Heart left ventricle (tissue), 13 donors: ENCODE results near the gene DDR2.

ENCODE experiments used
- CTCF ChIP-seq, 12 donors: fragments of 200-600 bp; sonication (generic) in 4 of 12; IDR thresholded peaks; one replicate each; pipeline versions ENCODE4 v1.5.0 to v1.8.0; 2018 to 2022; ENCODE audit warnings: antibody characterized with exemption in 12 of 12, mild to moderate bottlenecking in 5 of 12
- POLR2A ChIP-seq, 2 donors: fragments of 450-650 bp; IDR thresholded peaks; one replicate each; pipeline ENCODE4 v1.6.1; 2017; ENCODE audit warnings: antibody characterized with exemption in 2 of 2, mild to moderate bottlenecking in 2 of 2, moderate library complexity in 2 of 2
- donor health status: ischemic (EF 13 %, LVEDD 7.1; RV severe dilation, severe dysfunction).
- donor health status: DM: no; HTN: yes; CAD: no.
- donor health status: DM: no; HTN: no; CAD: no.
- donor health status: ischemic (EF 25% LVEDD 6.9; RV normal size, moderate dysfunction).
- donor health status: ischemic (EF 25% LVEDD 5.7; RV mildly dilated, moderate dysfunction).
- donor health status: ischemic (EF 35%, LVEDD 5.7; RV mildly dilated, moderate dysfunction).
- donor health status: nonischemic (EF 11% LVEDD 7.7; RV severe dilation, severe dysfunction).
- donor health status: DM: yes; HTN: yes; CAD: no.
- donor health status: PGD.
- donor health status: ischemic (EF 29% LVEDD 5.4; RV normal size, mild dysfunction).
- donor health status: nonischemic (EF 23%, LVEDD 6.1; RV moderate dilation, normal function).

GRCh38 chr1:162710345-162710744 is 78.1 kb downstream of the DDR2 start:
- TF ChIP-seq CTCF (IDR thresholded peaks at IDR 0.05) (no peak), POLR2A (IDR thresholded peaks at IDR 0.05) (no peak)
